ENCODE results near the gene RUFY1. TPM values are rescaled to one million over a fixed set of nuclear protein-coding genes. Genes with fewer than 3 reads are reported as not detected.
"Not testable (repeated sequence)": the region's sequence is repeated elsewhere in the genome, so short reads cannot be mapped to it uniquely, and the experiment has no call there.

Gene RUFY1
- total RNA-seq, 4 donors from 2014 or later = 25.0 to 133 (median 63.6) TPM

DNA sequence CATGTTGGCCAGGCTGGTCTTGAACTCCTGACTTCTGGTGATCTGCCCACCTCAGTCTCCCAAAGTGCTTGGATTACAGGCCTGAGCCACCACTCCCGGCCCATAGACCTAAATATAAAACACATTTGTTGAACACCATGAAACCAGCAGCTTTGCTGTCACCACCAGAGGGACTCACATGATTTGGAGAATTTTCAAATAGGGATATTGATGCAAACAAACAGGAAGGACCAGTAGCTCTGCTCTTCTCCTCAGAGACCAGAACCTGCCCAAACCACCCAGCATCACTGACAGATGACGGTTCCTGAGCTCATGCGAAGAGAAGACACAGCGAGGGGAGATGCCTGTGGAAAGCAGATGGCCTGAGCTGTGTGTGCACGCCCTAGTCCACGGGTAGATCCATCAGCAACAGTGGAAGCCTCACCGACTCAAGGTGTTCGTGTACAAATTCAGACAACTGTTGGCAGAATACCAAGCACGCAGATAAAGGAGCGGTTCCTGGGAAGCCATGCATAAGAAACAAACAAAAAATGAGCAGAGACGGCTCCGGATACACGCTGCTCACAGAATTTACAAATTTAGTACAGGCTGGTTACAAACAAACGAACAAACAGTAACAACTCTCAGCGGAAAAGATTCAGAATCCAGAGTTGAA is 30.8 kb upstream of the RUFY1 start:
- not testable (repeated sequence) for H3K9me3 ChIP-seq, H3K4me1 ChIP-seq, H3K27me3 ChIP-seq, H3K27ac ChIP-seq, H3K4me3 ChIP-seq, H3K36me3 ChIP-seq
- TF ChIP-seq, protein P1, sequence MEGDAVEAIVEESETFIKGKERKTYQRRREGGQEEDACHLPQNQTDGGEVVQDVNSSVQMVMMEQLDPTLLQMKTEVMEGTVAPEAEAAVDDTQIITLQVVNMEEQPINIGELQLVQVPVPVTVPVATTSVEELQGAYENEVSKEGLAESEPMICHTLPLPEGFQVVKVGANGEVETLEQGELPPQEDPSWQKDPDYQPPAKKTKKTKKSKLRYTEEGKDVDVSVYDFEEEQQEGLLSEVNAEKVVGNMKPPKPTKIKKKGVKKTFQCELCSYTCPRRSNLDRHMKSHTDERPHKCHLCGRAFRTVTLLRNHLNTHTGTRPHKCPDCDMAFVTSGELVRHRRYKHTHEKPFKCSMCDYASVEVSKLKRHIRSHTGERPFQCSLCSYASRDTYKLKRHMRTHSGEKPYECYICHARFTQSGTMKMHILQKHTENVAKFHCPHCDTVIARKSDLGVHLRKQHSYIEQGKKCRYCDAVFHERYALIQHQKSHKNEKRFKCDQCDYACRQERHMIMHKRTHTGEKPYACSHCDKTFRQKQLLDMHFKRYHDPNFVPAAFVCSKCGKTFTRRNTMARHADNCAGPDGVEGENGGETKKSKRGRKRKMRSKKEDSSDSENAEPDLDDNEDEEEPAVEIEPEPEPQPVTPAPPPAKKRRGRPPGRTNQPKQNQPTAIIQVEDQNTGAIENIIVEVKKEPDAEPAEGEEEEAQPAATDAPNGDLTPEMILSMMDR (IDR thresholded peaks at IDR 0.05) = peak in 1 of 6 experiments; percentile 7
- DNase-seq = peak in 1 of 3 donors; percentile 26

DNA sequence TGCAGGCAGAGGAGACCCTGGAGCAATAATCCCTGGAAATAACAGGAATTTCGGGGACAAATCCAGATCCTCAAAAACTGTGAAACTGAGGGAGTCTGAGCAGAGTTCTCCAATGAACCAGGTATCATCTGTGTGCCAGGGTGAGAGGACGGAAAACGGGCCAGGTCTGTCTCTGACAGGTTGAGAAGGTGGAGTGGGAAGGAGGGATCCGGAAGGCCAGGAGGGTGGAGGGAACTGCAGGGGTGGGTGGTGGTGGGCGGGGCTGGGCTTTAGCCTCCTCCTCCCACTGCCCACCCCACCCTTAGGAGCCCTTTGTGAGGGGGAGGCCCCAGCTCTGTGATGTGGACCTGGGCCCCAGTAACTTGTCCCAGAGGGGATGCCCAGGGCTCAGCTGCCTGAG is 28.2 kb upstream of the RUFY1 start:
- H3K36me3 ChIP-seq, H3K9me3 ChIP-seq, H3K27ac ChIP-seq, H3K27me3 ChIP-seq, H3K4me3 ChIP-seq, H3K4me1 ChIP-seq: not testable (repeated sequence)
- peak in 1 of 3 donors; percentile 11 for DNase-seq

DNA sequence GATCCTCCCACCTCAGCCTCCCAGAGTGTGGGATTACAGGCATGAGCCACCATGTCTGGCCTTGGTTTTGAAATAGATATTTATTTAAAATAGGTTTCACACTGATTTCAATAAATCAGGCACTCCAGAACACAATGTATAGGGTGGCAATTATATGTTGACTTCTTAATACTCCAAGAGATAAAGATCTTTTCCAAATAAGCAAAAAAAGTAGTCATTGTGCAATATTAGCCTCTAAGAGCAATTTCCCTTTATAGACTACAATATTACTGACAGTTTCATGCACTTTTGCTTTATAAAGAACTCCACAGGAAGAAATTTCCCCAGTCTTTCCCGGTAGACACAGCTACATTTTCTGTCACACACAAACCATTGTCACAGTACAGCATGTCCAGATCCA is 23.4 kb upstream of the RUFY1 start:
- DNase-seq = no peak
- no peak overlapping the region for H3K4me3 ChIP-seq
- H3K27me3 ChIP-seq = no peaks in the 10 kb centered on the region
- TF ChIP-seq, protein P1 (IDR thresholded peaks at IDR 0.05) = no peak
- no peak for TF ChIP-seq POLR2A (IDR thresholded peaks at IDR 0.05)
- H3K9me3 ChIP-seq = no peaks in the 10 kb centered on the region
- no peaks in the 10 kb centered on the region for H3K36me3 ChIP-seq
- no peak overlapping the region for H3K27ac ChIP-seq
- no peaks in the 10 kb centered on the region for H3K4me1 ChIP-seq

DNA sequence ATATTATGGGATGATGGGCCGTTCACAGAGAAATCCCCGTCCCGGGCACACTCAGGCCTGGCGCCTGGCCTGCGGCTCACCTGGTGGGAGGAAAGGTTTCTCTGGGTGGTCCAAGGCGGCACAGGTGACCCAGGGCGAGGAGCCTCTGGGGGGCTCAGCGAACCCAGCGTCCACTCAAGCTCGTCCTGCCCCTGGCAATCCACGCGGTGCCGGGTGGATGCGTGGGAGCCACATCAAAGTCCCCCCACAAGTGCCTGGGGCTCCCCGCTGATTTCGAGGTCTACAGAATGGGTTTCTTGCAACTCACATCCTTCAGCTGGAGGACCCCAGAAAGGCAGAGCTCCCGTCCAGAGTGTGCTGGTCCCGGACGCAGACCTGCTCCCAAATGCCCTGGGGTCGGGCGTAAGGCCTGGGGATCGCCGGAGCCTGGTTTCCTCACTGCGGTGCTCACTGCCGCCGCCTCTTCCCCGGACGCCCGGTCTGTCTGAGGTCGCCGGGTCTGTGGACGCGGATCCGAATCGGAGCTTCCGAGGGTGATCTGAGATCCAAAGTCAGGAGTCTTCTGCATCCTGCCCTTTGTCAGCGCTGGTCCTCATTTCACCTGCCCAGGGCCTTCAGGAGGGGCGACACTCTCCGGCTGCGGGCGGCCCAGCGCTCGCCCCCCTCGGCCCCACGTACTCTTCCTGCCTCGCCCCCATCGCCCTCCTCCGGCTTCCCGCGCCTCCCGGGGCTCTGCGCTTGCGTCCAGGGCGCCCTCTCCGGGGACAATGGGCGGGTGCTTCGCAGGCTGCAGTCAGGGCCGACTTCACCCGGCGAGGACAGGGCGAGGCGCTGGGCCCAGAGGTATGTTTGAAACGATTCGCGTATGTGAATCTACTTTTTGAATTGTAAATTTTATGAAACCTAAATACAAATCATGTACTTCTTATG is 20.0 kb upstream of the RUFY1 start:
- Histone ChIP-seq H3K27me3 (no peaks in the 10 kb centered on the region), H3K36me3 (no peaks in the 10 kb centered on the region), H3K4me1 (no peaks in the 10 kb centered on the region), H3K27ac (peak overlapping the region; percentile 20 to 70 (median 54)), H3K4me3 (peak overlapping the region; percentile 40 to 54 (median 53)), H3K9me3 (no peaks in the 10 kb centered on the region)
- peak; percentile 73 to 87 (median 77) for DNase-seq
- TF ChIP-seq POLR2A (IDR thresholded peaks at IDR 0.05) = no peak
- TF ChIP-seq, protein P1 (IDR thresholded peaks at IDR 0.05) = peak in 3 of 6 experiments; percentile 21 to 27 (median 22)

DNA sequence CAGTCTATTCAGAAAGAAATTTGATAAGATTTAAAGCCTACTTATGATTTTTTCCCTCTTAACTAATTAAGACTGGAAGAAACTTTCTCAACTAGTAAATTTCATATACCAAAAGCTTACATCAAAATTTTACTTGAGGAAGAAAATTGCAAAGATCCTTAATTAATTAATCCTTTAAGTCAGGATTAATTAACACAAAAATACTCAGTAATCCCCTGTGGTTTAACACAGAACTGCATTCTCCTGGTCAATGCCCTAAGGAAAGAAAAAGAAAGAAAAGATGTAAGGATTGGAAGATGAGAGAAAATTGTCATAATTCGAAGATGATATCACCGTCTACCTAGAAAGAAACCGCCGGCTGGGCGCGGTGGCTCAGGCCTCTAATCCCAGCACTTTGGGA is 17.3 kb upstream of the RUFY1 start:
- Histone ChIP-seq H3K9me3 (no peaks in the 10 kb centered on the region), H3K27ac (no peak overlapping the region), H3K4me1 (no peaks in the 10 kb centered on the region), H3K36me3 (no peaks in the 10 kb centered on the region), H3K4me3 (no peak overlapping the region), H3K27me3 (no peaks in the 10 kb centered on the region)
- no peak for DNase-seq
- no peak for TF ChIP-seq POLR2A (IDR thresholded peaks at IDR 0.05)
- TF ChIP-seq, protein P1 (IDR thresholded peaks at IDR 0.05) = peak in 1 of 6 experiments; percentile 51

DNA sequence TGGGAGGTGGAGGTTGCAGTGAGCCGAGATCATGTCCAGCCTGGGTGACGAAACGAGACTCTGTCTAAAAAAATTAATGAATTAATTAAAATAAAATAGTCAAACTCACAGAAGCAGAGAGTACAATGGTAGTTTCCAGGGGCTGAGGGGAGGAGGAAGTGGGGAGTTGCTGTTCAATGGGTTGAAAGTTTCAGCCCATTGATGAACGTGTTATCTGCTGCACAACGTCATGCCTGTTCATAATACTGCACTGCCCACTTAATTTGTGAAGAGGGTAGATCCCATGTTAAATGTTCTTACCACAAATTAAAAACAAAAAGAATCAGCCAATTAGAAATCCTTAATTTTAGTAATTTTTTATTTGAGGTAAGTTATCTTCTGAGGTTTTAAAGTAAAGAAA is 16.4 kb upstream of the RUFY1 start:
- Histone ChIP-seq H3K27ac (peak overlapping the region in 1 of 4 donors; percentile 50), H3K4me3 (no peak overlapping the region), H3K27me3 (no peaks in the 10 kb centered on the region), H3K4me1 (no peaks in the 10 kb centered on the region), H3K9me3 (no peaks in the 10 kb centered on the region), H3K36me3 (no peaks in the 10 kb centered on the region)
- no peak for TF ChIP-seq POLR2A (IDR thresholded peaks at IDR 0.05)
- TF ChIP-seq, protein P1 (IDR thresholded peaks at IDR 0.05) = no peak
- no peak for DNase-seq
